ENCODE data around the gene GNAQ. TPM values are rescaled to one million over a fixed set of nuclear protein-coding genes. Genes with fewer than 3 reads are reported as not detected.

Gene GNAQ
- total RNA-seq, 1 experiment from 2014 or later: 55.5 TPM

GRCh38 chr9:78026947-78027346, 4.7 kb downstream of the GNAQ start:
- H3K27ac Mint-ChIP-seq: no peak overlapping the region
- DNase-seq (ENCODE audit: low spot score) (no peak), ATAC-seq (no peak)
- TF ChIP-seq ATF1 (CRISPR knock-in tag; IDR thresholded peaks at IDR 0.05): no peak
- no peak for TF ChIP-seq NR3C1 (CRISPR knock-in tag; conservative IDR thresholded peaks at IDR 0.05; ENCODE audit: low read depth)
- no peak for TF ChIP-seq ETV6 (CRISPR knock-in tag; IDR thresholded peaks at IDR 0.05)
- no peak for TF ChIP-seq ZMAT4 (CRISPR knock-in tag; IDR thresholded peaks at IDR 0.05)
- no peak for TF ChIP-seq ZNF317 (CRISPR knock-in tag; IDR thresholded peaks at IDR 0.05; ENCODE audit: borderline replicate concordance, low read depth)
- no peak for TF ChIP-seq ZNF425 (CRISPR knock-in tag; conservative IDR thresholded peaks at IDR 0.05)
- no peak for TF ChIP-seq ZNF281 (CRISPR knock-in tag; IDR thresholded peaks at IDR 0.05)
- no peak for TF ChIP-seq GTF2I (CRISPR knock-in tag; conservative IDR thresholded peaks at IDR 0.05)
- no peak for TF ChIP-seq ZBTB43 (CRISPR knock-in tag; IDR thresholded peaks at IDR 0.05)
- no peak for TF ChIP-seq IRF1 (CRISPR knock-in tag; IDR thresholded peaks at IDR 0.05)
- H3K36me3 Mint-ChIP-seq: no peaks in the 10 kb centered on the region
- H3K4me3 Mint-ChIP-seq: no peak overlapping the region
- H3K4me1 Mint-ChIP-seq: peaks cover 70% of the 10 kb centered on the region
- H3K27me3 Mint-ChIP-seq (ENCODE audit: low read depth): no peaks in the 10 kb centered on the region
- H3K9me3 Mint-ChIP-seq: no peaks in the 10 kb centered on the region
- POLR2A ChIA-PET: no interaction called here
- CTCF ChIA-PET: no interaction called here

- DNase-seq (ENCODE audit: low spot score): no peak
- H3K36me3 Mint-ChIP-seq: no peaks in the 10 kb centered on the region
- ATAC-seq: no peak
- CTCF ChIA-PET: interaction anchor here (0.9 to 2.7 kb wide), 2 partner anchors 49 to 95 kb away, joined by 3 to 13 read pairs; no protein-coding TSS in a partner anchor
- POLR2A ChIA-PET: no interaction called here
- H3K4me1 Mint-ChIP-seq: peaks cover 75% of the 10 kb centered on the region
- H3K4me3 Mint-ChIP-seq: no peak overlapping the region
- H3K27me3 Mint-ChIP-seq (ENCODE audit: low read depth): no peaks in the 10 kb centered on the region
- no peak overlapping the region for H3K27ac Mint-ChIP-seq
- H3K9me3 Mint-ChIP-seq: no peaks in the 10 kb centered on the region
- TF ChIP-seq FOXK1 (CRISPR knock-in tag; IDR thresholded peaks at IDR 0.05): no peak
- TF ChIP-seq EMX1 (CRISPR knock-in tag; IDR thresholded peaks at IDR 0.05): no peak
- TF ChIP-seq ELF4 (CRISPR knock-in tag; IDR thresholded peaks at IDR 0.05; ENCODE audit: low read depth): no peak
- TF ChIP-seq NFE2L1 (CRISPR knock-in tag; IDR thresholded peaks at IDR 0.05): no peak
- TF ChIP-seq PRDM15 (CRISPR knock-in tag; IDR thresholded peaks at IDR 0.05): no peak
- no peak for TF ChIP-seq ZNF281 (CRISPR knock-in tag; IDR thresholded peaks at IDR 0.05)
- no peak for TF ChIP-seq ZSCAN18 (CRISPR knock-in tag; IDR thresholded peaks at IDR 0.05)
- TF ChIP-seq ZNF671 (CRISPR knock-in tag; IDR thresholded peaks at IDR 0.05): no peak
- TF ChIP-seq OVOL2 (CRISPR knock-in tag; IDR thresholded peaks at IDR 0.05; ENCODE audit: borderline replicate concordance): no peak
- TF ChIP-seq E2F5 (CRISPR knock-in tag; IDR thresholded peaks at IDR 0.05): no peak
Measured at GRCh38 chr9:78026416-78026815, 5.2 kb downstream of the GNAQ start.

All from WTC11 (cell line).